Caco-2 (cell line): ENCODE measurements around the gene HTR4. TPM values are rescaled to one million over a fixed set of nuclear protein-coding genes. Genes with fewer than 3 reads are reported as not detected.
A peak's percentile ranks its signal among the peaks of the same experiment; 100 is the strongest.

ENCODE experiments used
- Bru-seq: library from RNA; stranded (reverse); fragments of 400-500 nt; gene quantifications from one replicate; lab custom pipeline; 2021; lab: Mats Ljungman, UMichigan
- BruChase-seq, 2 experiments: library from RNA; stranded (reverse); fragments of 400-500 nt; gene quantifications; one replicate each; lab custom pipeline; 2021; lab: Mats Ljungman, UMichigan
- BruUV-seq: library from RNA; stranded (reverse); fragments of 400-500 nt; replicated peaks from 2 replicates; lab custom pipeline; 2021; lab: Mats Ljungman, UMichigan
- CTCF ChIA-PET: fragments of 300-600 bp; sonication (Branson Sonifier 250); formaldehyde crosslinking; loops from one replicate; lab custom pipeline; 2022; ENCODE audit warnings: antibody characterized with exemption; lab: Charles Lee
- POLR2A ChIA-PET: fragments of 300-600 bp; sonication (Branson Sonifier 250); formaldehyde crosslinking; loops from one replicate; lab custom pipeline; 2022; ENCODE audit warnings: antibody characterized with exemption; lab: Charles Lee
- DNase-seq, 2 experiments: peaks; one replicate each; pipeline versions ENCODE4 v3.0.0 to v3.0.0-alpha.2; 2020 to 2022
- H3K27me3 ChIP-seq: replicated peaks from 2 replicates; pipeline ENCODE4 v1.6.0; 2011; ENCODE audit warnings: low read length; ENCODE audit not compliant: control insufficient read depth, insufficient read depth
- H3K36me3 ChIP-seq: 2 replicates; pipeline ENCODE4 v1.5.1; 2011; ENCODE audit warnings: low read length; ENCODE audit not compliant: control insufficient read depth, insufficient read depth
- H3K4me1 ChIP-seq: fragments of 250-450 bp; sonication (Bioruptor Pico); 2 replicates; pipeline ENCODE4 v1.5.1; 2020; ENCODE audit warnings: mild to moderate bottlenecking
- H3K4me3 ChIP-seq: 2 replicates; pipeline ENCODE4 v1.5.1; 2011; ENCODE audit warnings: low read depth, mild to moderate bottlenecking, control low read depth, low read length
- H3K9me3 ChIP-seq: fragments of 250-450 bp; sonication (Bioruptor Pico); 2 replicates; pipeline ENCODE4 v1.5.1; 2020; ENCODE audit warnings: mild to moderate bottlenecking, moderate library complexity
- H3K27ac Mint-ChIP-seq: one replicate; pipeline ENCODE4 v1.8.0; 2022; ENCODE audit warnings: mixed read lengths; ENCODE audit not compliant: unreplicated experiment
- H3K27me3 Mint-ChIP-seq: one replicate; pipeline ENCODE4 v1.8.0; 2022; ENCODE audit warnings: mixed read lengths; ENCODE audit not compliant: insufficient read depth, unreplicated experiment
- H3K36me3 Mint-ChIP-seq: one replicate; pipeline ENCODE4 v1.8.0; 2022; ENCODE audit warnings: mild to moderate bottlenecking, mixed read lengths; ENCODE audit not compliant: insufficient read depth, unreplicated experiment
- H3K4me1 Mint-ChIP-seq: one replicate; pipeline ENCODE4 v1.8.0; 2022; ENCODE audit warnings: low read depth, mixed read lengths; ENCODE audit not compliant: unreplicated experiment
- H3K4me3 Mint-ChIP-seq: one replicate; pipeline ENCODE4 v1.8.0; 2022; ENCODE audit warnings: mild to moderate bottlenecking, moderate library complexity, mixed read lengths; ENCODE audit not compliant: unreplicated experiment
- H3K9me3 Mint-ChIP-seq: one replicate; pipeline ENCODE4 v1.8.0; 2022; ENCODE audit warnings: mixed read lengths; ENCODE audit not compliant: unreplicated experiment
- CTCF ChIP-seq, 2 experiments: fragments of 200-600 bp in 1 of 2; IDR thresholded peaks; 1 replicate in 1 of 2; 2 replicates in 1 of 2; pipeline versions ENCODE4 v1.5.1 to v1.8.0; 2011 to 2022; ENCODE audit warnings: antibody characterized with exemption in 1 of 2, control low read depth in 1 of 2, inconsistent platforms in 1 of 2, low read depth in 1 of 2, low read length in 1 of 2, mild to moderate bottlenecking in 1 of 2, moderate library complexity in 1 of 2; ENCODE audit not compliant: insufficient read depth in 1 of 2, severe bottlenecking in 1 of 2, unreplicated experiment in 1 of 2
- intact Hi-C: fragments of 100-400 bp; cut with micrococcal nuclease; formaldehyde crosslinking; loops from one replicate; pipeline ENCODE4 v1.10.0; 2022; ENCODE audit not compliant: unreplicated experiment
- long read RNA-seq: library from polyadenylated mRNA; stranded (forward); transcript quantifications from one replicate; pipeline ENCODE4 v2.0.0, GENCODE V29; 2022
- total RNA-seq: library from RNA; stranded (reverse); gene quantifications from 2 replicates; pipeline ENCODE4 v1.2.3, GENCODE V29; 2022

HTR4 gene
- total RNA-seq, result not detected in 2 replicates
- percentile 8 among the genes with signal in this experiment for Bru-seq, nascent RNA
- percentile 5 among the genes with signal in this experiment for BruChase-seq, experiment 1, labeled RNA remaining after a 2-hour chase
- BruChase-seq, experiment 2, labeled RNA remaining after a 6-hour chase, result percentile 2 among the genes with signal in this experiment
- long read RNA-seq, result 0 reads

- H3K27ac Mint-ChIP-seq, result no peak within 1 kb of the TSS
- no peak within 1 kb of the TSS for H3K4me3 ChIP-seq
- H3K9me3 Mint-ChIP-seq, result no peaks in the 10 kb centered on the region
- POLR2A ChIA-PET, result no interaction called here
- TF ChIP-seq CTCF (IDR thresholded peaks at IDR 0.05; ENCODE audit: insufficient read depth in 1 of 2, low read depth in 1 of 2, low read length in 1 of 2, severe bottlenecking in 1 of 2, unreplicated experiment in 1 of 2), result no peak
- H3K27me3 ChIP-seq, result no peaks in the 10 kb centered on the region; the same call in 1 of the 2 replicates
- DNase-seq, result no peak
- H3K4me1 Mint-ChIP-seq, result no peaks in the 10 kb centered on the region
- CTCF ChIA-PET, result no interaction called here
- no peaks in the 10 kb centered on the region for H3K4me1 ChIP-seq
- no peaks in the 10 kb centered on the region for H3K9me3 ChIP-seq
- no peaks in the 10 kb centered on the region for H3K36me3 Mint-ChIP-seq
- peaks cover 29% of the 10 kb centered on the region for H3K27me3 Mint-ChIP-seq
- no peaks in the 10 kb centered on the region for H3K36me3 ChIP-seq
- BruUV-seq, result no TSS peak
- no peak within 1 kb of the TSS for H3K4me3 Mint-ChIP-seq
- intact Hi-C loops, result no loop called here
These were observed at the start of gene HTR4 for GRCh38 chr5:148653836-148654781. Gene HTR4 (minus strand): TSS chr5:148654527. CDS start chr5:148637014, 17,513 bp downstream.

DNA sequence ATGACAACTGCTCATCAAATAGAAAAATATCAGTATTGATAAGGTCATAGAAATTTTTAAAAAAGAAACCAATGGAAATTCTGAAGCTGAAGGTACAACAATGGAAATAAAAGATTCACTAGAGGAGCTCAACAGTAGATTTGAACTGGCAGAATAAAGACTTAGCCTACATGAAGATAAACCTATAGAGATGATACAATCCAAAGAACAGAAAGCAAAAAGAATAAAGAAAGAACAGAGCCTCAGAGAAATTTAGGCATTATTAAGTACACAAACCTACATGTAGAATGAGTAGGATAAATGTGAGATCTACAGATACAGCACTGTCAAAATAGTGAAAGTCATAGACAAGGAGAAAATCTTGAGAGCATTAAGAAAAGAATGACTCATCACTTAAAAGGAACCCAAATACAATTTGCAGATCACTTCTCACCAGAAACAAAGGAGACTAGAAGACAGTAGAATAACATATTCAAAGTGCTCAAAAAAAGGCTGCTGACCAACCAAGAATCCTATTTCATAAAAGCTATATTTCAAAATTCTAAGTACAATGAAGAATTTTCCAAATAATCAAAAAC lies 47.8 kb upstream of the HTR4 start:
- ChIA-PET CTCF (interaction anchor here (1.7 kb wide), 1 partner anchor 29 kb away, joined by 6 read pairs; no protein-coding TSS in a partner anchor), POLR2A (no interaction called here)
- Histone ChIP-seq H3K4me3 (no peak overlapping the region), H3K36me3 (no peaks in the 10 kb centered on the region), H3K4me1 (no peaks in the 10 kb centered on the region), H3K9me3 (peaks cover 8% of the 10 kb centered on the region; the same call in 1 of the 2 replicates), H3K27me3 (no peaks in the 10 kb centered on the region)
- Mint-ChIP-seq H3K9me3 (peaks cover 11% of the 10 kb centered on the region), H3K4me3 (no peak overlapping the region), H3K36me3 (no peaks in the 10 kb centered on the region), H3K27me3 (no peaks in the 10 kb centered on the region), H3K4me1 (no peaks in the 10 kb centered on the region), H3K27ac (no peak overlapping the region)
- intact Hi-C loops, result no loop called here
- no peak for TF ChIP-seq CTCF (IDR thresholded peaks at IDR 0.05; ENCODE audit: insufficient read depth in 1 of 2, low read depth in 1 of 2, low read length in 1 of 2, severe bottlenecking in 1 of 2, unreplicated experiment in 1 of 2)
- no TSS peak for BruUV-seq
- DNase-seq, result no peak

DNA sequence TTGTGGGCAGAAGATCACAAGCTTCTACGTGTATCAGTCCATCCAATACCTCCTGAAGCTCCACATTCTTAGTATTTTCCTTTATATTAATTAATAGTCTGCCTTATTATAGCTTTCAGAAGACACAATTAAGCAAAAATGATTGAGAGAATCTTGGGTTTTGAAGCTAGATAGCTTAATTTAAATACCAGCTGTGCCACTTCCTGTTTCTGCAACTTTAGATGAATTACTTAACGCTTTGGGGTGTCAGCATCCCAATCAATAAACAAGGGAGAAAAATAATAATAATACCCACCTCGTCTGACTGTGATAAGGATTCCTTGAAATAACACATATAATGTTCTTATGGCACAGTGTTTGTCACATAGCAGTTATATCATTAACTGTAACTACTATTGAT lies 44.7 kb upstream of the HTR4 start:
- POLR2A ChIA-PET, result no interaction called here
- peaks cover 8% of the 10 kb centered on the region; the same call in 1 of the 2 replicates for H3K9me3 ChIP-seq
- H3K4me1 ChIP-seq, result no peaks in the 10 kb centered on the region
- Mint-ChIP-seq H3K27ac (no peak overlapping the region), H3K4me3 (no peak overlapping the region), H3K9me3 (peaks cover 11% of the 10 kb centered on the region), H3K27me3 (peaks cover 5% of the 10 kb centered on the region), H3K36me3 (no peaks in the 10 kb centered on the region), H3K4me1 (no peaks in the 10 kb centered on the region)
- CTCF ChIA-PET, result no interaction called here
- no peak overlapping the region for H3K4me3 ChIP-seq
- TF ChIP-seq CTCF (IDR thresholded peaks at IDR 0.05; ENCODE audit: insufficient read depth in 1 of 2, low read depth in 1 of 2, low read length in 1 of 2, severe bottlenecking in 1 of 2, unreplicated experiment in 1 of 2), result no peak
- intact Hi-C loops, result no loop called here
- no peak for DNase-seq
- no peaks in the 10 kb centered on the region for H3K27me3 ChIP-seq
- H3K36me3 ChIP-seq, result no peaks in the 10 kb centered on the region
- BruUV-seq, result no TSS peak
